ENCODE measurements around the gene PLCL1.
"Not testable (repeated sequence)": the region's sequence is repeated elsewhere in the genome, so short reads cannot be mapped to it uniquely, and the experiment has no call there.

Gene PLCL1

DNA sequence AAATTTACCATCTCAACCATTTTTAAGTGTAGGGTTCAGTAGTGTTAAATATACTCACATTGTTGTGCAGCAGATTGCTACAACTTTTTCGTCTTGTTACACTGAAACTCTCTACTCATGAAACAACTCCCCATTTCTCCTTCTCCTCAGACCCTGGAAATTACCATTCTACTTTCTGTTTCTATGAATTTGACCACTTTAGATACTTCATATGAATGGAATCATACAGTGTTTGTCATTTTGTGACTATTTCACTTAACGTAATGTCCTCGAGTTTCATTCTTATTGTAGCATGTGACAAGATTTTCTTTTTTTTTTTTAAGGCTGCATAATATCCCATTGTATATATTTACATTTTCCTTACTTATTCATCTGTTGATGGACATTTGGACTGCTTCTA, 203.8 kb downstream of the PLCL1 start:
- DNase-seq = no peak

DNA sequence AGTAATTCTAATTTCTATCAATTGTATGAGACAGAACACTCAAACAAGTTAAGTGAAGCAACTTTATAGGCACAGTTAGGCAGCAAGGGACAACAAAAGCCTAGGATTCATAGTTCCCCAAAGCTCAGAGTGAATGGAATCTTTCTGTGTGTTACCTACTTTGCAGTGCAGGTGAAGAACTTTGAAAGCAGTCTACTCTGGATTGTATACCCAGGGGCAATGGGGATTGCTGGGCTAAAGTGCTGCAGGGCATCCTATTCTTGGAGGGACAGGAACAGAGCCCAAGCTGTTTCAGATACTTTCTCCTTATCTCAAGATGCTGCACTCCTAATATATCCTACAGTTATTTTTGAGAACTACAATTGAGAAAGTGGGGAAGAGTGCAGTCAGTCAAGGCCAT, 207.6 kb downstream of the PLCL1 start:
- no peak for DNase-seq

DNA sequence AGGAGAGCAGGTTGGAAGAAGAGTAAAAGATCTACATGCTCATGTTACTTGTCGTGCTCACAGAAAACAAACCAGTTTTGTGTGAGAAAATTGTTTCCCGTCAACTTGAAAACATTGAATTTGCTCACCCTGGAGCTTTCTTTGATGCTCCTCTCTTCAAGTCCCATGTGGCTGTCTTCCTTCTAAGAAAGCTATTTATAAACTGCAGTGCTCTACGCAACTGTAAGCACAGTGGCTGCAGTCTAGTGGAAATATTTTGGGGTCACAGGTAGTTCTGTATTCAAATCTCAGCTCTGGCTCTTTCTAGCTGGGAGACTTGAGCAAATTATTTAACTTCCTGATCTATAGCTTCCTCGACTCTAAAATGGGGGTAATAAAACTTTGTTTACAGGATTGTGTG, 211.8 kb downstream of the PLCL1 start:
- DNase-seq = no peak

DNA sequence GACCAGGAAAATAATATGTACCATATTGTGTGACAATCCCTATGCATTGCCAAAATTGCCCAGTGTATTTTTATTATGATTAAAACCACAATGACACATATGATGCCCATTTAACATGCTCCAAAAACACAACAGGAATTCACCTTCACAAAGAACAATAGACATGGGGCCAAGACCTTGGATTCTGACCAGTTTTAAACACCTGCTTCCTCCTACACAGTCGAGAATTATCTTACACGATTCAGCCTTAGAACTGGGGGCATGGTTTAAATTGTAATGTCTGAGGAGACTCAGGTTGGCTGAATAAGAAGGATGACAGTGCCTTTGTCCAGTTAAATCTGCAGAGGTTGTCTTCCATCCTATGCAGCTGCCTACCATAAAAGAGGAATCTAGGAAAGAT, 212.7 kb downstream of the PLCL1 start:
- DNase-seq = no peak

DNA sequence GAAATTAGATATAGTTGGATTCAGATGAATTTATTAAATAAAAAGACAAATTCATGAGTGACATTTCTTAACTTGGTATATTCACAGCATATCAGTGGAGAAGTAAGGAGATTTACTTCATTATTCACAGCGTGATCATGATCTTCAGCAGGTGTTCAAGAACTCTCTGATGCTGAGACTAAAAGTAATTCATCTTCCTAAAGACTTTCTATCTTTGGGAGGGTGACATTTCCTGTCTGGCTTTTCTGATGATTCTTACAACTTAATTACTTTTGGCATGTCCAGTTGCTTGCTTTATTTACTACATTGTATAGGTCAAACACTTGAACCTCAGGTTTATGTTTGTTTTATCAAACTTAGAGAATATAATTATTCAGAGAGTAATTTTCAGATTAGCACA, 224.6 kb downstream of the PLCL1 start:
- no peak for DNase-seq

DNA sequence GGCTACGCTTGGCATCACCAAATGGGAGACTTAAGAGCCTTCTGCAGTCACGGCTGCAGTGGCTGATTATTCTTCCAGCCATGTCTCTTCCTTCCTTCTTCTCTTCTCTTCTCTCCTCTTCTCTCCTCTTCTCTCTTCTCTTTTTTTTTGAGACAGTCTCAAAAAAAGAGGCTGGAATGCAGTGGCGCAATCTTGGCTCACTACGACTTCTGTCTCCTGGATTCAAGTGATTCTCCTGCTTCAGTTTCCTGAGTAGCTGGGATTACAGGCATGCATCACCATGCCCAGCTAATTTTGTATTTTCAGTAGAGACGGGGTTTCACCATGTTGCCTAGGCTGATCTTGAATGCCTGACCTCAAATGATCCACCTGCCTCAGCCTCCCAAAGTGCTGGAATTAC, 225.2 kb downstream of the PLCL1 start:
- not testable (repeated sequence) for DNase-seq

DNA sequence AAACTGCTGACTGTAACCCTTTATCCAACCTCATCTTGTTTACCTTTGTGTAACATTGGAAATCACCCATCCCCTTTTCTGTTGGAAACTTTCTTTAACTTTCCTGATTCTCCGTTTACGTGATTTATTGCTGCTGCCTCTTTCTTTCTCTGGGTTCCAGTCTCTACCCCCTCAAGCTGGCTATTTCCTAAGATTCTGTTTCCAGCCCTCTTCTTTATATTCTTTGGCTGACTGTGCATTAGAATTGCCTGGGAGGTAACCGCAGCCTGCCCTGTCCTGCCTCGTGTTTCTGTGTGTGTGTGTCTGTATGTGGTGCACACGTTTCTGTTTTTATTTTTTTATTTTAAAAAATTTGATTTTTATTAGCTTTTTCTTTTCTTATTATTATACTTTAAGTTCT, 229.2 kb downstream of the PLCL1 start:
- DNase-seq = no peak

DNA sequence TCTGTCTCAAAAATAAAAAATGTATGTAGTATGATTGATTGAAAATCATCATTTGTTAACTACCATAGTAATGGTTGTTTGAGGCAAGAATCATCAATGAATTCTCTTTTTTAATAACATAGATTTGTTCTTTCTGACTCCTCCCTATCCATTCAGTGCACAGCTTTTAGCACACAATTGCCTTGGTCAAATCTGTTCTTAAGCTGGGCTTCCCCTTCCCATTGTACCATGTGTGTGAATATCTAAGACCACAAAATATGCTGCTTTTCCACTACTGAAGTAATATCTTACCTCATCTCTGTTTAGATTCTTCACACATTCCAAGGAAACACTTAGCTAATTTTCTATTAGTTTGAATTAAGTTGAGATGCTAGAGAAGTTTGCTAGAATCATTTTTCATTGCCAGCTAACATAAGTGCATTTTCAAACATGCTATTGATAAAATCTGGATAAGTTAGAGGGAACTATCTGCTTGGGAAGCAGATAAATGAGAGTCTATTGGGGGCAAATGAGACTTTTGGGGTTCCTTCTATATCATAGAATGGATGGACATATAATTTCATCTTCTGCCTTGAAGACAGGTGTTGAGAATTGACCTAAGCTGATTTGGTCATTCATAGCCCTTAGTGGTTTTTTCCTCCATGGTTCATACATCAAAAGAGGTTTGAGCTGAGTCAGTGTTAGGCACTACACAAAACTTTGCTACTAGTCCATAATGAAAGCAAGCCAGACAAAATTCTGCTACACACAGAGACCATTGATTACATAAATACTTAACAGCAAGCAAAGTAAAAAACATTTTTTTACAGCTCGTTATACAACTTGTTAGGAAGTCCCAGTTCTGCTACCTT, 231.9 kb downstream of the PLCL1 start:
- DNase-seq = no peak

DNA sequence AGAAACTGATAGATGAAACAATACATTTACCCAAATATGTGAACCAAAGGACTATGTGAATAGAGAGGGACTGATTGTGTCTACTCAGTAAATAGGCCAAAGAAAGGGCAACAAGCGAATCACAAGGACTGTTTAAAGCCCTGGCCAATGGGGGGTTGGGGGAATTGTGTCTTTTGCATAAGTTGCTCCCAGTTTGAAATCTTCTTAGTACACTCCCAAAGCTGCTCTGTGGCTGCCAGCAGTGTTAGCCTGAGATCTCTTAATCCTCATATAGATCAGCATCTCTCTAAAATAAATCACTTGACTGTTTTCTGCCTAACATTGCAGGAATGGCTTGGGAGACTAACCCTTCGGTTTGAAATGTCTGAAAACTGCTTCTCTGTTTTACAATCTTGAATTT, 236.4 kb downstream of the PLCL1 start:
- DNase-seq = no peak

DNA sequence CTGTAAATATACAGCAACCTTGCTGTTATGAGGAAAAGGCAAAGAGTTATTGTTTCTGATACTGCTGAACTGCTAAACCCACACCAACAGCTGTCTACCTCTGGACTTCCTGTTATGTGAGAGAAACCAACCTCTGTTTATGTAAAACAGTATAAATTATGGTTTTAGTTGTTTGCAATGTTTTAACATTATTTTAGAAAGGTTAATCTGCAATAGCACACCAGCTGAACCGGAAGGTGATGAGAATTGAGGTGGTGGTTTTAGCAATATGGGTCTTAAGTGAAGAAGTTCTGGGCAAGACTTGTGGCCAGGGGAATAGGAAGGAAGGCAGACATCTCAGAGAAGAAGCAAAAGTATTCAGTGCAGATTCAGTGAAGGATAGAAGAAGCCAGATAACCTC, 237.8 kb downstream of the PLCL1 start:
- no peak for DNase-seq

DNA sequence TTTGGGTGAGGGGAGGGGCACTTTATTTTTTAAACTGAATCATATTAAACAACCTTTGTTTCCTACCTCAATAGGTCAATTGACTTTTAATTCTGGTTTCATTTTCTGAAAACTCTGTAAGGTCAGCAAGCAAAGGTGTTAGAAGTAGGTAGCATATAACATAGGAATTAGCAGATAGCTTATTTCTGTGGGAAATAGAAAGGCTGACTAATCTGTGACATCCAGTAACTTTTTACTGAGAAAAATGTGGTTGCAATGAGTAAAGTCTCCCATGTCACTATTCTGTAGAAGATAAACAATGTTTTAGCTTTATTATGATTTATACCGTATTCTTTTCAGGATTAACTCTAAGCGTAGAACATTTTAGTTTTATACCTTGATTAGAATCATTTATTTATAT, 240.4 kb downstream of the PLCL1 start:
- DNase-seq = no peak

DNA sequence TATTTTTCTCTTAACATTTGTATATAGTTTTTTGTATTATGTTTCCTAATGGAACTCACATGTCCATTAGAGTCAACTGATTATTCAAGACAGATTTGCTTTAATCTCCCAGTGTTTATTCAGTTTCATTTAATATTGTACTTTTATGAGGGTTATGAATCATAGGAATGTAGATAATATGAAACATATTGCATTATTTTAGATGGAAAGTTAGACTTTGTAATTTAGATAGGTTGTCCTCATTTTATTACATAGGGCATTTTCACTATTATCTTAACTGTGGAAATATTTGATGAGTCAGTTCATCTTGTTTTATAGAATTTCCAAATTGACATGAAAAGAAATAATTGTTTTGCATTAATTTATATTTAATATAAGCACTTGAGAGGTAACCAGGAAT, 240.8 kb downstream of the PLCL1 start:
- DNase-seq = no peak

DNA sequence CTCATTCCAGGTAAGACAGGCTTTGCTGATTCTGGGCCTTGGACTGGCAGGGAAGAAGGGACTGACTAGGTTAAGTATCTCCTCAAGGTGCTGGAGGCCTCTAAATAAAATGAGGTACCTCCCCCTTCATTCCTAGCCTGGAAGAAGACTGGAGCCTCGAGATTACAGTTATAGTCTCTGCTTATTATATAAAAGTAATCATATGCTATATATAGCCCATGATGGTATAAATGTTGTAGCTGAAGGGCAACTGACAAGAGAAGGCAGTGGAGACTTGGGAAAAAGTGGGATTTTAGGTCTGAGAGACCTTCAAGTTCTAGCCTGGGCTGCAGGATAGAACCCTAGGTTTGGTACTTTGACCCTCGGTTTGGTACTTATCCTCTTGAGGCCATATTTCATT, 248.3 kb downstream of the PLCL1 start:
- no peak for DNase-seq

DNA sequence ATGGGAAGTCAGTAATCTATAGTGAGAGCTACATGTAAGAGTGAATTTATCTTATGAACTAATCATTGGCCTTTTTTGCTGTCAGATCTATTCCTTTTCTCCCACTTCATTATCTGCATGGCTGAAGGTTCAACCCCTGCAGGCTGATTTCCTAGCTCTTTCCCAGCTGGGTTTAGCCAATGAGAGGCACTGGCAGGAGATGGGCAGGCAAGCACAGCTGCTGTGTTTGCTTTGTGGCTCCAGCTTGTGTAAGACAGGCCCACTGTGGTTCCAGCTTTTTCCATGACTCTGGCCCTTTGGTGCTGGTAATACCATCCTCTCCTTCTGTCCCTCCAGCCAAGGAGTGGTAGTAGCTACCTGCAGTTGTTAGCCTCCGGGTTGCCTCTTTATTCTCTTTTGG, 248.8 kb downstream of the PLCL1 start:
- no peak for DNase-seq

DNA sequence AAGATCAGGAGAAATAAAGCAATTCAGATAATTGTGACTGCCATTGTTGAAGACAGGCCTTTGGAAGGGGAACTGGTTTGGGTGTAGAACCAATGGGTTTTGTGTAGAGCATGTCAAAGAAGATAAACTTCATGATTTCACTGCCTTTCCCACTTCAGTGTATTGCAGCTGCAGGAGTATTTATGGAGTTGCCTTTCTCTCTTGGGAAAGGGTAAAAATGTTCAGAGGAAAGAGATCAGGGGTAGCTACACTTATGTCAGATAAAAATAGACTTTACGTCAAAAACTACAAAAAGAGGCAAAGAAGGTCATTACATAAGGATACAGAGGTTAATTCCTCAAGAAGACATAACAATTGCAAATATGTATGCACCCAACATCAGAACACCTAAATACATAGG, 249.4 kb downstream of the PLCL1 start:
- DNase-seq = no peak

DNA sequence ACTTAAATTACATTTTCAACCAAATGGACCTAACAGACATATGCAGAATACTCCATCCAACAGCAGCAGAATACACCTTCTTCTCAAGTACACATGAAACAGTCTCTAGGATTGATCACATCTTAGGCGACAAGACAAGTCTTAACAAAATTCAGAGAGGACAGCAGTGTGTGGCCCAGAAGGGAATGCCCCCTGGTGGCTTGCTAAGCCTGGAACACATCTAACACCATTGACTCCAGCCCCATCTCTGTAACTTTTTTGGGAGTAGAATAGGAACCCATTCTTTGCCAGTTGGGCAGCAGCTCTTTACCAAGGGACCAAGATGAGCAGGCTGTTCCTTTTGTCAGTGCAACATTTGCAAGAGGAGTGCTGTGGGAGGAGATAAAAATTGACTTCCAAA, 249.9 kb downstream of the PLCL1 start:
- DNase-seq = no peak

DNA sequence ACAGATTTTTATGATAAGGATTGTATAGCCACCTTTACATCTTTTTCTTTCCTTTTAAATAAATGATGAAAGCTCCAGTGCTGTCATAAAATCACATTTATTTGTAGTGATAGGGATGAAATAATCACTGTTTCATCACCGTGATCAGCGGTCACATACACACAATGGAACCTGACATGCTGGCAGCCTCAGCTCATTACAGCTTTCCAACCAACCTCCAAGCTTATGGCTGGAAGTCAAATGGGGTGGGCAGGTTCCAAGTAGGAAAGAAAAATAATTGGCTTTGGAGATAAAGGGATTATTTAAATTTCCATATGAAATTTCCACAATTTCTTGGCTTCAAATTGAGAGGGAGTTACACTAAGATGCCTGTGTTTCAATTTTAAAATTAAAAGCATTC, 251.3 kb downstream of the PLCL1 start:
- DNase-seq = no peak

DNA sequence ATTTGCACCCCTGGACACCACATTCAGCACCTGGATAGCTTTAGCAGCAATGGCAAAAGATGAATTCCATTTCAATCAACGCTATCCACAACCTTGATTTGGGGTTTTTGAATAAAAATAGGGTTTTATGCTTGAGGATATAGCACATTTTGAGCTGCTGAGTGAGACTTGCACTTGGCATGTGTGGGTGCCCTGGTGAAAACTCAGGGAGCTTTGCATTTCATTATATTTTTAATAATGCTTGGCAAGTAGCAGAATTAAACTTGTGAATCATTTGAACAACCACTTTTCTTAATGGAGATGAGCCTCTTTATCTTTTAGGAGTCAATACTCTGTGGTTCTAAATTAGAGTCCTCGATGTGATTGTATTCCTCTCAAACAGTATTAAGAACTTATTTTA, 252.4 kb downstream of the PLCL1 start:
- DNase-seq = no peak

DNA sequence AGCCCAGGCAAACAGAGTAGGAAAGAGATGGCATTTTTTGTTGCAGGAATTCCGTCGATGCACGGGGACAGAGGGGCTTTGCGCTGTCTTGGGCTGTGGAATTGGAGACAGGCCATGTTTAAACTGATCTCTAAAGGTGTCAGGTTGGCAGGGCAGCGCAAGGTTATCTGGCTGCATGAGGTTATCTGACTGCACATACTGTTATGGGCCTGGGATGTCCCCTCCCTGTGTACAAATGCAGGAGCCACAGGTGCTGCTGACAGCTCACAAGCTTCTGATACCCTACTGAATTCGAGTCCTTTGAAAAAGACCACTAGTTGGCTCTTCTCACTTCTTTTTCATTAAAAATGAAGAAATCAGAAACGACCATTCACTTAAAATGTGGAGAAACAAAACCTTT, 255.4 kb downstream of the PLCL1 start:
- no peak for DNase-seq

DNA sequence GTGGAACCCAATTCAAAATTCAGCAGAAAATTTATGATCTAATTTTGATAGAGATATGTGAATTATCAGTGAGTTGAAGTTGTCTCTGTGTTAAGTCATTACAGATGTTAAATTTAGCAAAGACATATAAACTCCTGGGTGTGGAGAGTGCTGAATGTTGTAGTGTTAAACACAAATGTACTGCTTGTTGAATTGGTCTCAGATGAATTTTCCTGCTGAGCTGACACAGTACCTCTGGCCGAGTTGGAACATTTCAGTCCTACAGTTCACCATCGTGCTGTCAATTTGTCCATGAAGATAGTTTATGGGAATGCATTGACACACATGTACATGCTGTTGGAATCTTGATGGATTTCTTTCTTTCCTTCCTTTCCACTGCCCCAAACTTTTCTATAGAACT, 255.9 kb downstream of the PLCL1 start:
- no peak for DNase-seq

DNA sequence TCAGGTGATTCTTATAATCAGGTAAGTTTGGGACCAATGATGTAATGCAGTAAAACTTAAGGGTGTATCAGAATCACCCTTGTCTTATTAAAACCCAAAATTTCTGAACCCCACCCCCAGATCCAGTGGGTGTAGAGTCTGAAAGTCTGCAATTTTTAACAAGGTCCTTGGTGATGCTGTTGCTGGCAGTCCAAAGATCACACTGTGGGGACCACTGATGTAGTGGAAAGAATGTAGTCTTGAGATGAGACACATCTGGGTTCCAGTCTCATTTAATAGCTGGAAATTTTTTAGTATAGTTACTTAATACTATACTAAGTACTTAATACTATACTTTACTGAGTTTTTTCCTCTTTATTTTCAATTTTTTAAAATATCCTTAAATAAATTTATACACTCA, 258.4 kb downstream of the PLCL1 start:
- no peak for DNase-seq

DNA sequence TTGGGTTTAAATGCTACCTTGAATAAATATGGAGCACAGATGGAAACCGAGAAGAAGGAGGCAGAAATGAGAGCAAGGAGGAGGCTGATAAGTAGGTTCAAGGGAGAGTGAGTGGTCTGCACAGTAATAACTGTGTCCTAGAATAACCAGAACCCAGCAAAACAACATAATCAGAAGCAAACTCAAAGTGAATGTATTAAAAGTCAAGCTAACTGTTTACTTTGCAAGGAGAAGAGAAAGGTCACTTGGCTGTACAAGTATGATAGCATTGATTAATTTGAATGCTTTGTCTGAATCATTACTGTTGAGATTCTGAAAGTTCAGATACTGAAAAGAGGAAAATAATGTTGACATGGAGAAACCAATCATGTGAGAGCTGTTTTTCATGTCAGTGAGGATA, 258.8 kb downstream of the PLCL1 start:
- DNase-seq = no peak

DNA sequence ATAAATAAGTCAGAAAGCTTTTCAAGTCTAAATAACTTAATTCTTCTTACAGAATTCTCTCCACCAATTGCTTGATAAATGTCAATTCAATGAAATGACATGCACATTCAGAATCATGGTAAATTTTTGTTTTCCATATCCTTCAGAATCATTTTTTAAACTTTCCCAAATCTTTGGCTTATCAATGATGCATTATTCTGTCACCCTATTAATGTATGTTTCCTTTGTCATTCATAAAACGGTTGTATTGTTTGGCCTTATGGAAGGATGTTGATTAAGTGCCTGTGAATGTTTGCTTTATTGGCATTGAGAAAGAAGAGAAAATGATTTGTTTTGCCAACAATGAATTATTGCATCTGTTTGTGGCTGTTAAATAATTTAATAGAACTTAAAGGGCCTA, 260.9 kb downstream of the PLCL1 start:
- DNase-seq = no peak

DNA sequence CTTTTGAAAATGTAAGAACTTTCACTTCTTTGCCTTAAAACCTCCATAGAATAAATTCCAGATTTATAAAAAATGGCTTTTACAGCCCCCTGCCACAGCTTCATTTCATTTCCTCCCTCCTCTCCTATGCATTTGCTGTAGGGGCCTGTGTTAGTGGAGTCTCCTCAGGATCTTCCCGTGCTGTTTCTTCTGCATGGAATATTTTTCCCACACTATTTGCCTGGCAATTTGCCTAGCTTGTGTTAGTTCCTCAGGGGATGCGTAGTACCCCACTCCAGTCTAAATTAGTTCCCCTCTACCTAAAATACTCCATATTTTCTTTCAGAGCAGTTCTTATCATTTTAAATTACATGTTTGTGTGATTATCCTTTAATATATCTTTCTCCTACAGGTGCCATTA, 262.2 kb downstream of the PLCL1 start:
- no peak for DNase-seq

DNA sequence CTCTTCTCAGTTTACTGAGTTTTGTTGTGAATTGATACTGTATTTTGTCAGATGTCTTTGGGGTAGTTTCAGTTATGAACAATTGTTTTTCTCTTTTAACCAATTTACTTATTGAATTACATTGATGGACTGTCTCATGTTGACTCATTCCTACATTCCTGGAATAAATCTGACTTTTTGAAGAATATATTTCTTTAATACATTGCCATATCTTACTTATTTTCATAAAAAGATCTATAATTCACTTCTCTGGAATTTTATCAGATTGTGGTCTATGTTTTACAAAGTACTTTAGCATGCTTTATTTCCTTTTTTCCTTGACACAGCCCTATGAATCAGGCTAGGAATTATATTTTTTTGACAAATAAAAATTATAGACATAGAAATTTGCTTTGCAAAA, 268.3 kb downstream of the PLCL1 start:
- DNase-seq = no peak

DNA sequence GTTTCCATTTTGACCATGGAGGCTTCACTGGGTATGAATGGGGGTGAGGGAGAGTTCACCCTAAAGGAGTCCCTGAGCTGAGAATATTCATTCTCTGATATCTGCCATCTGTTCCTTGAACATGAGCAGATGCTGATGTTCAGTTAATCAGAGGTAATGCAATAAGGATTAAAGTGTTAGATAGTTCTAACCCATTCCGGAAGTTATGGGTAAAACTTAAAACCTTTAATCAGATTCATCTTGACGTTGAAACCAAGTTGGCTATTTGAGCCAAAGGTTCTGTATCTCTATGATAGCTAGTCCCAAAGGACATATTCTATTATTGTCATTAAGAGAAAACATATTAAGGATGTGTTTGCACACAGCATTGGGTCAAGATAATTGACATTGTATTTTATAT, 268.9 kb downstream of the PLCL1 start:
- DNase-seq = no peak

All from NCI-H446 treated with DMSO at 0.1 percent for 48 hours (cell line).